IgD-negative memory B cell (primary cell): ENCODE measurements around the gene TRIM10. TPM values are rescaled to one million over a fixed set of nuclear protein-coding genes. Genes with fewer than 3 reads are reported as not detected.
"Not testable (repeated sequence)": the region's sequence is repeated elsewhere in the genome, so short reads cannot be mapped to it uniquely, and the experiment has no call there.

Experiments used
- H3K27ac Mint-ChIP-seq, 3 donors: one replicate each; pipeline ENCODE4 v1.8.0; 2020 to 2022; ENCODE audit warnings: mild to moderate bottlenecking in 3 of 3, mixed read lengths in 3 of 3, moderate library complexity in 1 of 3
- H3K27me3 Mint-ChIP-seq: one replicate; pipeline ENCODE4 v1.8.0; 2021; ENCODE audit warnings: mixed read lengths
- H3K36me3 Mint-ChIP-seq: one replicate; pipeline ENCODE4 v1.8.0; 2020; ENCODE audit warnings: mild to moderate bottlenecking, mixed read lengths
- H3K4me1 Mint-ChIP-seq, 3 donors: one replicate each; pipeline ENCODE4 v1.8.0; 2020 to 2022; ENCODE audit warnings: mixed read lengths in 3 of 3, mild to moderate bottlenecking in 1 of 3
- H3K4me3 Mint-ChIP-seq, 4 donors: one replicate each; pipeline ENCODE4 v1.8.0; 2020 to 2022; ENCODE audit warnings: mild to moderate bottlenecking in 4 of 4, mixed read lengths in 4 of 4, moderate library complexity in 3 of 4
- H3K9me3 Mint-ChIP-seq, 3 donors: one replicate each; pipeline ENCODE4 v1.8.0; 2020 to 2021; ENCODE audit warnings: mixed read lengths in 3 of 3, mild to moderate bottlenecking in 1 of 3
- polyA plus RNA-seq: library from polyadenylated mRNA; unstranded; fragments of 300-500 nt; fragmentation: Illumina TruSeq; gene quantifications from one replicate; pipeline ENCODE4 v1.2.3, GENCODE V29; 2021

The TRIM10 gene
- polyA plus RNA-seq, 1 donor from 2014 or later, result not detected

- H3K36me3 Mint-ChIP-seq, result no peaks in the 10 kb centered on the region
- H3K27me3 Mint-ChIP-seq, result peaks cover 43% of the 10 kb centered on the region
- H3K27ac Mint-ChIP-seq, result no peak overlapping the region
Observed at GRCh38 chr6:30131947-30132497, 29.0 kb downstream of the TRIM10 start.

DNA sequence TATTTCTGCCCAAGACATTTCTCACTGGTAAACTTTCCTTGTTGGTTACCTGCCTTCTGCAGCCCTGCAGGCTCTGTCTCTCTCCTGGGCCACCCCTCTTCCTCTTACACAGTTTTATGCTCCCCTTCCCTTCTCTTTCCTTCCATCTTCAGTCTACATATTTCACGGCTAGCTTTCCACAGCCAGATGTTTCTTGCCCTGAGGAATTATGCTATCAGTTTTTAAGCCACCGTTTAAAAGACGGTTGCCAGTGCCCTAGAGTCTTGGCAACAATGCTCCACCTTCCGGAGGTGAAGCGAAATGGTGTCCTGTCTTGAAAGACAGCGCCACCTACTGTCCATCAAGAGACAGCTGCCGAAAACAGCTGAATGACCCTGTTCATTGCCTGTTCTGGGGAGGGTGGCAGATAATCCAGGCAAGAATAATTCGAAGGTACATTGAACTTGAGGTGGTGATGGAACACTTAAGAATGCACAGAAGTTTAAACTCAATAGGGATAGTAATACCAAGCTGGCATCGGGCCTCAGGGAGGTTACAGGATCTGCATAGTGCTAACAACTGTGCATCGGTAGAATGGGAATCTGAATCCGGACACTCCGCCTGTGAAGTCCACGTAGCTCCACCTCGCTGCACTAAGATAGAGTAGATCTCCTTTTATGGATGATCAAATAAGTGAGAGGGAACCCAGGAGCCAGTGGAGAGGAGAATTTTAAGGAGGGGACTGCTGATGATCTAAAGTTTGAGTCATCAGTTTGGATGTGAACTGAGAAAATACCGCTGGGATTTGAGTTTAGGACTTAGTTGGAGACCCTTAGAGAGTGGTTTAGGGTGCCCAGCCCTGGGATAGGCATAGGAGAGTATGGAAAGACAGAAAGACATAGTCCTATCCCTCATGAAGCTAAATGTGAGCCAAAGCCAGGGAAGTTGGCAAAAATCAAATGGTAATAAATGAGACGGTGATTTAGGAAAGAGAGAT is 29.8 kb downstream of the TRIM10 start:
- Mint-ChIP-seq H3K4me3 (no peak overlapping the region), H3K9me3 (no peaks in the 10 kb centered on the region), H3K27me3 (peaks cover 45% of the 10 kb centered on the region), H3K36me3 (no peaks in the 10 kb centered on the region), H3K27ac (peak overlapping the region in 1 of 3 donors; percentile 49), H3K4me1 (peaks cover 4 to 10% (median 9%) of the 10 kb centered on the region in 3 donors)

More at GRCh38 chr6:30131947-30132497, 29.0 kb downstream of the TRIM10 start:
- peaks cover 4 to 10% (median 10%) of the 10 kb centered on the region in 3 donors for H3K4me1 Mint-ChIP-seq
- H3K4me3 Mint-ChIP-seq, result no peak overlapping the region
- H3K9me3 Mint-ChIP-seq, result no peaks in the 10 kb centered on the region

- Mint-ChIP-seq H3K9me3 (no peaks in the 10 kb centered on the region), H3K27ac (no peak overlapping the region), H3K36me3 (no peaks in the 10 kb centered on the region), H3K27me3 (peaks cover 42% of the 10 kb centered on the region), H3K4me3 (no peak overlapping the region), H3K4me1 (peaks cover 4 to 10% (median 7%) of the 10 kb centered on the region in 3 donors)
Observed at GRCh38 chr6:30130179-30130679, 30.8 kb downstream of the TRIM10 start.

DNA sequence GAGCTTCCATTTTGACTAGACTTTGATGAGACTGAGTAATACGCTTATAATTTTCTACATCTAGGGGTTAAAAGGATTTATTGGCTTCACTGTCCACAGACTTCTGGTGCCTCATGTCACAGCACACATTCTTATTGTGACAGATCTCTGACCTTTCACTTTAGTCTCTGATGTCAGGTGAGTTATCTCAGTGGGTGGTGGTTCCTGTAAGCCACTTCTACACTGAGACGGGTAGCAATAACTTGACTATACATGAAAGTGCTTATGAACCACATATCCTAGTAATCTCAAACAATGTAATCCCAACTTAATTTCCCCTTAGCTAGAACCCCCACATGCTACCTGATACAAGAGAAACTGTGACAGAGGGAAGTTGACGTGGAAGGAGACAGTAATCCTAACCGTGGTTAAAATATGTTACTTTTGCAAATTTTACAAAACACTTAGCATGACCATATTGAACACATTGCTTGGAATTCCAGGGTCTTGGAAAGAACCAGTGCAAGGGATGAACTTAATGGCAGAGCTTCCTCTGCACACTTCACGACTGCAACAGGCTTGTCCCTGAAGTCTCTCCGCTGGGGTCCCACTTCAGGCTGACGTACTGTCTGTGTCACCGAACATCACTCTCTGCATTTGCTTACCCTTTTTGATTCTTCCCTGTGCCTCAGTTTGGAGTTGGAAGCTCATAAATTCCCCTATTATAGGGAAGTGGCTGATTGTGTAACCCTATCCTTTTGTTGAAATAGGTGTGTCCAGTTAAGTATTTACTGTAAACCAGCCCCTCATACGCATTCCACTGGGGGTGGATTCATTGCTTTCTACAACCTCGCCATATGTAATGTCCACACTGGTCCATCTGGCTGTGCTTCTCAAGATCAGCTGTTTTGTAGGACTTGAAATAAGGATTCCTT is 31.5 kb downstream of the TRIM10 start:
- peaks cover 4 to 10% (median 7%) of the 10 kb centered on the region in 3 donors for H3K4me1 Mint-ChIP-seq
- no peaks in the 10 kb centered on the region for H3K9me3 Mint-ChIP-seq
- H3K27ac Mint-ChIP-seq, result no peak overlapping the region
- H3K4me3 Mint-ChIP-seq, result no peak overlapping the region
- no peaks in the 10 kb centered on the region for H3K36me3 Mint-ChIP-seq
- H3K27me3 Mint-ChIP-seq, result peaks cover 42% of the 10 kb centered on the region

- Mint-ChIP-seq H3K4me1 (peaks cover 4 to 10% (median 7%) of the 10 kb centered on the region in 3 donors), H3K27ac (peak overlapping the region in 1 of 3 donors; percentile 40), H3K27me3 (peaks cover 42% of the 10 kb centered on the region), H3K9me3 (no peaks in the 10 kb centered on the region), H3K36me3 (no peaks in the 10 kb centered on the region), H3K4me3 (peak overlapping the region in 2 of 4 donors; percentile 58 to 82)
Observed at GRCh38 chr6:30127238-30128093, 33.5 kb downstream of the TRIM10 start.

DNA sequence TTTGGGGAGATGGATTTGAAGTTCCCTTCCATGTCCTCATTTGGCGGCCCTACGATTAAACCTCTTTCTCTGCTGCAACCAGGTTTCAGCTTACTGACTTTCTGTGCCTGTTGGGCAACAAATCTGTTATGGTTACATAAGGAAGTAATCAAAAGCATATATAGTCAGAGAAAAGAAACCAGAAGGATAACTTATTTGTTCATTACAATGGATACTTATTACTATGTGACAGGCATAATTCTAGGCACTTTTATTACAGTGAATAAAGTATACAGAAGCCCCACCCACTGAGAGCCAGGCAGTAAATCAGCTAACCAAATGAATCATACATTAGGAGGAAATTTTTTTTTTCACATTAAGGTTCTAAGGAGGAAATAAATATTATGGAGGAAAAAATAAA is 38.5 kb downstream of the TRIM10 start:
- no peaks in the 10 kb centered on the region for H3K9me3 Mint-ChIP-seq
- H3K36me3 Mint-ChIP-seq, result no peaks in the 10 kb centered on the region
- H3K4me1 Mint-ChIP-seq, result no peaks in the 10 kb centered on the region
- no peak overlapping the region for H3K27ac Mint-ChIP-seq
- peaks cover 13% of the 10 kb centered on the region for H3K27me3 Mint-ChIP-seq
- H3K4me3 Mint-ChIP-seq, result no peak overlapping the region

- H3K4me1 Mint-ChIP-seq, result no peaks in the 10 kb centered on the region
- H3K9me3 Mint-ChIP-seq, result no peaks in the 10 kb centered on the region
- H3K36me3 Mint-ChIP-seq, result no peaks in the 10 kb centered on the region
- H3K27me3 Mint-ChIP-seq, result peaks cover 9% of the 10 kb centered on the region
- no peak overlapping the region for H3K4me3 Mint-ChIP-seq
- H3K27ac Mint-ChIP-seq, result no peak overlapping the region
Observed at GRCh38 chr6:30121446-30122366, 39.3 kb downstream of the TRIM10 start.

DNA sequence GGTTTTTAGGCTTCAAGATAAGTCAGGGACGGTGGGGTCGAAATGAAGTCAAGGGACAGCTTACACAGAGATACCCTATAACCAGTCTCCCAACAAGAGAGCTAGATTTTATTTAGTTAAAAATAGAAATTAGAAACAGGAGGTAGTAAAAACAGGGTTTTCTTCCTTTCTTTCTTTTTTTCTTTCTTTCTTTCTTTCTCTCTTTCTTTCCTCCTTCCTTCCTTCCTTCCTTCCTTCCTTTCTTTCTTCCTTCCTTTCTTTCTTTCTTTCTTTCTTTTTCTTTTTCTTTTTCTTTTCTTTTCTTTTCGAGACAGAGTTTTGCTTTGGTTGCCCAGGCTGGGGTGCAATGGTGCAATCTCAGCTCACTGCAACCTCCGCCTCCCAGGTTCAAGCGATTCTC is 42.3 kb downstream of the TRIM10 start:
- not testable (repeated sequence) for H3K27me3 Mint-ChIP-seq, H3K27ac Mint-ChIP-seq, H3K36me3 Mint-ChIP-seq, H3K4me3 Mint-ChIP-seq, H3K4me1 Mint-ChIP-seq, H3K9me3 Mint-ChIP-seq

DNA sequence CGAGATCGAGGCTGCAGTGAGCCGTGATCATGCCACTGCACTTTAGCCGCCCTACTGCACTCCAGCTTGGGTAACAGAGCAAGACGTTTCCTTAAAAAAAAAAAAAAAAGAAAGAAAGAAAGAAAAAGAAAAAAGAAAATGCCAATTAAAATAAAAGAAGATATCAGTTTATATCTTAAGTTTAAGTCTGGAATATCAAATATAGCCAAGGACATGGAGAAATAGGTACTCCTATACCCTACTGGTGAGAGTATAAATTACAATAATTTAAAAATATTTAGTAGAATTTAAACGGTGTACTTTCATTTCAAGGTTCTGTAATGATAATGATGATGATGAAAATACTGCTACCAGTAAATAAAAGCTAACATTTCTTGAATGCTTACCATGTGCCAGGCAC is 44.3 kb downstream of the TRIM10 start:
- H3K4me1 Mint-ChIP-seq, result peaks cover 0 to 6% (median 2%) of the 10 kb centered on the region in 3 donors
- H3K9me3 Mint-ChIP-seq, result no peaks in the 10 kb centered on the region
- no peak overlapping the region for H3K4me3 Mint-ChIP-seq
- H3K27ac Mint-ChIP-seq, result no peak overlapping the region
- peaks cover 13% of the 10 kb centered on the region for H3K27me3 Mint-ChIP-seq
- no peaks in the 10 kb centered on the region for H3K36me3 Mint-ChIP-seq

- Mint-ChIP-seq H3K27ac (no peak overlapping the region), H3K36me3 (no peaks in the 10 kb centered on the region), H3K27me3 (peaks cover 20% of the 10 kb centered on the region), H3K9me3 (no peaks in the 10 kb centered on the region), H3K4me1 (peaks cover 0 to 8% (median 2%) of the 10 kb centered on the region in 3 donors), H3K4me3 (no peak overlapping the region)
Observed at GRCh38 chr6:30113841-30114240, 47.2 kb downstream of the TRIM10 start.

GRCh38 chr6:30113003-30113759 is 47.8 kb downstream of the TRIM10 start, which contains the start of gene TRIM31:
Gene TRIM31, minus strand, starts transcription at chr6:30113090. Its CDS starts 285 bp downstream, at chr6:30112805.
- Mint-ChIP-seq H3K27me3 (peaks cover 26% of the 10 kb centered on the region), H3K4me1 (peaks cover 0 to 8% (median 2%) of the 10 kb centered on the region in 3 donors), H3K9me3 (no peaks in the 10 kb centered on the region), H3K4me3 (no peak within 1 kb of the TSS), H3K27ac (no peak within 1 kb of the TSS), H3K36me3 (no peaks in the 10 kb centered on the region)

GRCh38 chr6:30112402-30112994 is 48.5 kb downstream of the TRIM10 start:
- Mint-ChIP-seq H3K9me3 (no peaks in the 10 kb centered on the region), H3K4me1 (peaks cover 0 to 8% (median 2%) of the 10 kb centered on the region in 3 donors), H3K36me3 (no peaks in the 10 kb centered on the region), H3K4me3 (no peak overlapping the region), H3K27ac (no peak overlapping the region), H3K27me3 (peaks cover 32% of the 10 kb centered on the region)
